ENCODE measurements around the gene EML1. TPM values are rescaled to one million over a fixed set of nuclear protein-coding genes. Genes with fewer than 3 reads are reported as not detected.

EML1 gene
- total RNA-seq, 1 donor from 2014 or later = 28.3 TPM

GRCh38 chr14:99876406-99876805 lies 83.2 kb downstream of the EML1 start:
- TF ChIP-seq CTCF (IDR thresholded peaks at IDR 0.05) = no peak
- Histone ChIP-seq H3K4me1 (peaks cover 0 to 8% of the 10 kb centered on the region in 2 donors), H3K27ac (no peak overlapping the region), H3K36me3 (no peaks in the 10 kb centered on the region), H3K9me3 (no peaks in the 10 kb centered on the region), H3K4me3 (no peak overlapping the region), H3K27me3 (no peaks in the 10 kb centered on the region)
- no peak for DNase-seq (ENCODE audit: low spot score in 2 of 2)
- intact Hi-C loops (cut with DNase I) = no loop called here

DNA sequence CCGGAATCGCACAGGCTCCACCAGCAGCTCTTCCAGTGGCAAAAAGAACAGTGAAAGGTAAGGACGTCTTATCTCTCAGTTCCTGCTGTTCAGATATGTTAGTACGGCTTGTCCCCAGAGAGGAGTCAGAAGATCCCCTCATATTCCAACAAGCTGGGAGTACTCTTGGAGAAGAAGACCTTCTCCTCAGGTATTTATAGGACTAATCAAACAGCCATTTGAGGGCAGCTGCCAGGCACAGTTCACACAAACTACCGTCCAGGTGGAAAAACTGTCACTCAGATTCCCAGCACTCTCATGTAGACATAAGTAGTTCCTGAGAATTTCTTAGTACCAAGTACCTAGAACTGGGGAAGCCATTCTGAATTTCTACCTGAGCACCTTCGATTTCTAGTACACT lies 85.3 kb downstream of the EML1 start:
- TF ChIP-seq CTCF (IDR thresholded peaks at IDR 0.05) = no peak
- intact Hi-C loops (cut with DNase I) = no loop called here
- no peaks in the 10 kb centered on the region for H3K27me3 ChIP-seq
- peak overlapping the region in 1 of 2 donors; percentile 74 for H3K27ac ChIP-seq
- no peaks in the 10 kb centered on the region for H3K9me3 ChIP-seq
- DNase-seq (ENCODE audit: low spot score in 2 of 2) = no peak
- H3K4me3 ChIP-seq = no peak overlapping the region
- H3K4me1 ChIP-seq = peaks cover 0 to 8% of the 10 kb centered on the region in 2 donors
- H3K36me3 ChIP-seq = no peaks in the 10 kb centered on the region

DNA sequence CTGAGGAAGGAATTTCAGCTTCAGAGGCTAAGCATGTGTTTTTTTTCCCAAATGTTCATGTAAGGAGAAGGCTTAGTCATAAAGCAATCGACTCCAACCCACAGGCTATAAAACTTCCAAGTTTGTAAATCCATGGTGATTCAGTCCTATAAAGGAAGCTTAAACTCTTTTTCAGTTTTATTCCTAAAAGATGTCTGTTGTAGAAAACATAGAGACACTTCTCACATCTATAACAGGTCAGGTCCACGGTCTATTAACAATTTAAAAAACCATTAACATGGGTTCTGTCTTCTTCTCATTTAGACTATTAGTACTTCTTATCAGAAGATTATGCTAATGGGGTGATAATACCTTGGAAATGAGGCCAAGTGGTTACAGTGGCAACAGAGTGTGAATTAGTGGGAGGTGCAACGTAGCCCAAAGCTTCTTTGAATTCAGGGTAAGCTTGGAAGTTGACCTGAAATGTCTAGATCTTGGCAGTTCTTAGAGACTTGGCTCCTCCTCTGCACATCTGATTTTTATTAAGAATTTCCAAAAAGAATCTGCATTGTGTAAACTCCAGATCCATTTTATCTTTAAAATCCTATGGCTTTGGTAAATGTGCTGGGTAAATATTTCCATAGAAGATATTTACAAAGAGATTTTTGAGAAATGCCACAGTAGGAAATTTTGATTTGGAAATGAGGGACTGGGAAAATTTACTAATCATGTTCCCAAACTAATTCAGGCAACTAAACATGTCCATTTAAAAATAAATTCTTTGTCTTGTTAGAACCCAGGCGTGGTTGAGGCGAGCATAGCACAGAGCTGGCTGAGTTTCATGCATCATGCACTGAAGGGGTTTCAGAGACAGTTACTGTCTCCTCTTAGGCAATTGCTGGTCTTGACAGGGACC lies 86.4 kb downstream of the EML1 start:
- Histone ChIP-seq H3K27me3 (no peaks in the 10 kb centered on the region), H3K27ac (peak overlapping the region; percentile 29 to 74), H3K36me3 (no peaks in the 10 kb centered on the region), H3K4me3 (no peak overlapping the region), H3K4me1 (peaks cover 0 to 8% of the 10 kb centered on the region in 2 donors), H3K9me3 (no peaks in the 10 kb centered on the region)
- no peak for TF ChIP-seq CTCF (IDR thresholded peaks at IDR 0.05)
- no peak for DNase-seq (ENCODE audit: low spot score in 2 of 2)
- intact Hi-C loops (cut with DNase I) = no loop called here

- peak overlapping the region in 1 of 2 donors; percentile 18 for H3K27ac ChIP-seq
- intact Hi-C loops (cut with DNase I) = no loop called here
- TF ChIP-seq CTCF (IDR thresholded peaks at IDR 0.05) = no peak
Measured at GRCh38 chr14:99880651-99881420, 87.6 kb downstream of the EML1 start.

DNA sequence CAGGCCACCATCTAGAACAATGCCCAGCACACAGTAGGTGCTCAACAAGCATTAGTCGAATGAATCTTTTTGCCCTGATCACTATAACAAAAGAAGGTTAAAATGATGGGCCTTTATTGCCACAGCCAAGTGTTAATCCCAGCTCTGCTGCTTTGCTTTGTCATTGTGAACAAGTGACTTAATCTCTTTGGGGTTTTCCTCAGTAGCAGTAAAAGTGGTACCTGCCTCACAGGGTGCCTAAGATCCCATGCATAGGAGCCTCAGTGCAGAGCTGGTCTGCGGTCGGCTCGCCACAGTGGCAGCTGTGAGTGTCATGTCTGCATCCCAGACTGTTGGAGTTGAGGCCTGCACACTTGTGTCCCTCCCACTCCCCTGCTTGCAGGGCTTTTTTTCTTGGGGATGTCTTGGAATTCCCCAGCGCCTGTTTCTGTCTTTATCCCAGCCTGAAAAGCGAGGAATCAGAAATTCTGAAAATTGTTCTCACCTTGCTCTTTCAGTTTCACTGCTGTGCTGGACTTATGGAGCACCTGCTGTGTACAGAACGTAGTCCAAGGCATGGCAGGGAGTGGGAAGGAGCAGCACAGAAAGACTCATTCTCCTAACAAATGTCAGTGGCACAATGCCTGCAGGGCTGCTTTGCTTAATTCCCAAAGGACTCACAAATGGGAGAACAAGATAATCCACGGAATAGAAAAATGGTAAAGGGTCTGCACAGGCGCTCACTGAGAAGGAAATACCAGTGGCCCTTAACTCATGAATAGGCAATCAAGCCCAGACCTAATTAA lies 90.8 kb downstream of the EML1 start:
- no peak for DNase-seq (ENCODE audit: low spot score in 2 of 2)
- Histone ChIP-seq H3K4me1 (peaks cover 0 to 8% of the 10 kb centered on the region in 2 donors), H3K27ac (no peak overlapping the region), H3K9me3 (no peaks in the 10 kb centered on the region), H3K27me3 (no peaks in the 10 kb centered on the region), H3K4me3 (no peak overlapping the region), H3K36me3 (no peaks in the 10 kb centered on the region)
- intact Hi-C loops (cut with DNase I) = no loop called here
- no peak for TF ChIP-seq CTCF (IDR thresholded peaks at IDR 0.05)

More at GRCh38 chr14:99880651-99881420, 87.6 kb downstream of the EML1 start:
- Histone ChIP-seq H3K27me3 (no peaks in the 10 kb centered on the region), H3K4me3 (no peak overlapping the region), H3K36me3 (no peaks in the 10 kb centered on the region), H3K9me3 (no peaks in the 10 kb centered on the region), H3K4me1 (peaks cover 0 to 8% of the 10 kb centered on the region in 2 donors)
- no peak for DNase-seq (ENCODE audit: low spot score in 2 of 2)

All from ascending aorta (tissue), 2 donors.